ENCODE results near the gene WNT4. TPM values are rescaled to one million over a fixed set of nuclear protein-coding genes. Genes with fewer than 3 reads are reported as not detected.

WNT4 gene
- total RNA-seq, 2 donors from 2014 or later, result 3.0 to 3.4 TPM

DNA sequence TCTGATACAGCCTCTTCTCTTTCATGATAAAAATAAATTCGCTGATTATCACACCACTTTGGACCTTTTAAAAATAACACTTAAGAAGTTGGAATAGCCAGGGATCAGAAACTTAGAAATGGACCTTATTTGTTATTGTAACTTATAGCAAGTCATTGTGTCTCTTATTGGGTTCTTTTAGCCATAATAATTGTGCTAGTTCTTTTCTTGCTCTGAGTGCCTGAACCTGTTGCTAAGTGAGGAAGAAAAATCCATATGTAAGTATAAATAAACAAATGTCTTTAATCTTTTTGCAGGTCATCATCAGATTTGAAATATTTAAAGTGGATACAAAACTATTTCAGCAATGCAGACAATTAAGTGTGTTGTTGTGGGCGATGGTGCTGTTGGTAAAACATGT, 64.8 kb downstream of the WNT4 start:
- intact Hi-C loops (cut with DNase I), result no loop called here
- H3K4me1 ChIP-seq (replicated peaks), result no peaks in the 10 kb centered on the region

DNA sequence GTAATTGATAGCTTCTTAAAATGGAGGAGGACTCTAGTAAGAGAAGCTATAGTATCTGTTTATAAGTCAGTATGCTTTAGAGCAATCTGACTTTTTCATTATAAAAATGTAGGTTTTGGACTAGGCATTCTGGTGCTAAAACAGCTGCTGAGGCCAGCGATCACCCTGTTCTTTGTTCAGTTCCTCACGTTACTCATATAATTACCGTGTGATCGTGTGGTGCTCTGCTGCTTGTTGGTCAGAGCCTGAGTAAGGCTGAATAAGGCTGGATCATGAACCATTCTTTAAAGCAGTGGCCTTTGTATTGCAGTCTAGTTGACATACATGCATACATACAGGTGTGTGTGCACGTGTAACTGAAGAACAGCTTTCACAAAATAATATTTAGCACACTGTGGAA, 65.2 kb downstream of the WNT4 start:
- WGBS, result 14% methylated on average over 5 of the region's 5 CpGs
- no peak for DNase-seq (ENCODE audit: low spot score)
- Histone ChIP-seq H3K27me3 (replicated peaks; ENCODE audit: insufficient read depth) (no peaks in the 10 kb centered on the region), H3K4me1 (replicated peaks) (no peaks in the 10 kb centered on the region), H3K36me3 (no peaks in the 10 kb centered on the region), H3K4me3 (no peak overlapping the region), H3K27ac (no peak overlapping the region), H3K9me3 (no peaks in the 10 kb centered on the region)
- intact Hi-C loops (cut with DNase I), result no loop called here
- TF ChIP-seq, protein P1, sequence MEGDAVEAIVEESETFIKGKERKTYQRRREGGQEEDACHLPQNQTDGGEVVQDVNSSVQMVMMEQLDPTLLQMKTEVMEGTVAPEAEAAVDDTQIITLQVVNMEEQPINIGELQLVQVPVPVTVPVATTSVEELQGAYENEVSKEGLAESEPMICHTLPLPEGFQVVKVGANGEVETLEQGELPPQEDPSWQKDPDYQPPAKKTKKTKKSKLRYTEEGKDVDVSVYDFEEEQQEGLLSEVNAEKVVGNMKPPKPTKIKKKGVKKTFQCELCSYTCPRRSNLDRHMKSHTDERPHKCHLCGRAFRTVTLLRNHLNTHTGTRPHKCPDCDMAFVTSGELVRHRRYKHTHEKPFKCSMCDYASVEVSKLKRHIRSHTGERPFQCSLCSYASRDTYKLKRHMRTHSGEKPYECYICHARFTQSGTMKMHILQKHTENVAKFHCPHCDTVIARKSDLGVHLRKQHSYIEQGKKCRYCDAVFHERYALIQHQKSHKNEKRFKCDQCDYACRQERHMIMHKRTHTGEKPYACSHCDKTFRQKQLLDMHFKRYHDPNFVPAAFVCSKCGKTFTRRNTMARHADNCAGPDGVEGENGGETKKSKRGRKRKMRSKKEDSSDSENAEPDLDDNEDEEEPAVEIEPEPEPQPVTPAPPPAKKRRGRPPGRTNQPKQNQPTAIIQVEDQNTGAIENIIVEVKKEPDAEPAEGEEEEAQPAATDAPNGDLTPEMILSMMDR (IDR thresholded peaks at IDR 0.05), result no peak
- TF ChIP-seq POLR2A (IDR thresholded peaks at IDR 0.05) (no peak), POLR2AphosphoS5 (IDR thresholded peaks at IDR 0.05) (no peak)

More for the DNA sequence above, 64.8 kb downstream of the WNT4 start:
- no peaks in the 10 kb centered on the region for H3K9me3 ChIP-seq
- TF ChIP-seq, protein P1 (IDR thresholded peaks at IDR 0.05), result no peak
- TF ChIP-seq POLR2A (IDR thresholded peaks at IDR 0.05) (no peak), POLR2AphosphoS5 (IDR thresholded peaks at IDR 0.05) (no peak)
- WGBS, result 66% methylated on average over 2 of the region's 2 CpGs
- H3K36me3 ChIP-seq, result no peaks in the 10 kb centered on the region
- H3K4me3 ChIP-seq, result no peak overlapping the region
- DNase-seq (ENCODE audit: low spot score), result no peak
- H3K27ac ChIP-seq, result no peak overlapping the region
- H3K27me3 ChIP-seq (replicated peaks; ENCODE audit: insufficient read depth), result no peaks in the 10 kb centered on the region

DNA sequence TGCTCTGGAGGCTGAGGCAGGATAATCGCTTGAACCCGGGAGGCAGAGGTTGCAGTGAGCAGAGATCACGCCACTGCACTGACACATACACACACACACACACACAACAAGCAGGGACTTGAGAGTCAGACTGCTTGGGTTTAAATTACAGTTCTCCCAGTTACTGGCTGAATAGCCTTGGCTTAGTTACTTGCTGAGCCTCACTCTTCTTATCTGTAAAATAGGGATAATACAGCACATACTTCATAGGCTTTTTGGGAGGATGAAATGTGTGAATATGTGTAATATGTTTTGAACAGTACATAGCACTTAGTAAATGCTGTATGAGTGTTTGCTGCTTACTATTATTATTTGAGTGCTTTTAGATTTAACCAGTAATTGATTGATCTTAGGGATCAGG, 66.6 kb downstream of the WNT4 start:
- intact Hi-C loops (cut with DNase I), result no loop called here
- H3K4me1 ChIP-seq (replicated peaks), result no peaks in the 10 kb centered on the region
- 82% methylated on average over 3 of the region's 3 CpGs for WGBS

DNA sequence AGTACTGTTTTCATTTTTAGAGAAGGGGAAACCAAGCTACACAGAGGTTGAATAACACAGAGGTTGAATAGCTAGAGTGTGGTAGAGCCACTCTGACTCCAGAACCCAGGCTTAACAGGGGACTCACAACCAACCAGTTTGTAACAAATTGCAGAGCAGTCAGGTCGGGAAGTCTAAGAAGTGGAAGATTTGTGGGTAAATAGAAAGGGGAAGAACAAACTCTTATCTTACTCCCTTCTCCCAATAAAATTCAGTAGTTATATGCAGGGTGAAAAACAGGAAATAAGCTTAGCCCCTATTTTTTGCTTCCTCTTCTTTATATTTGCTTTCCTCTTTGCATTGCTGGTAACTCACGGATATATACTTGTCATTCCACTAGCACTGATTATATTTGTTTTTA, 67.2 kb downstream of the WNT4 start:
- TF ChIP-seq POLR2AphosphoS5 (IDR thresholded peaks at IDR 0.05), result no peak
- TF ChIP-seq POLR2A (IDR thresholded peaks at IDR 0.05), result no peak
- no peak overlapping the region for H3K4me3 ChIP-seq
- no peak for DNase-seq (ENCODE audit: low spot score)
- intact Hi-C loops (cut with DNase I), result no loop called here
- no peaks in the 10 kb centered on the region for H3K36me3 ChIP-seq
- peak overlapping the region in 1 of 2 donors; percentile 6 for H3K27ac ChIP-seq
- 30% methylated on average over 2 of the region's 2 CpGs for WGBS
- H3K4me1 ChIP-seq (replicated peaks), result no peaks in the 10 kb centered on the region
- H3K27me3 ChIP-seq (replicated peaks; ENCODE audit: insufficient read depth), result no peaks in the 10 kb centered on the region
- no peaks in the 10 kb centered on the region for H3K9me3 ChIP-seq

More for the DNA sequence above, 66.6 kb downstream of the WNT4 start:
- TF ChIP-seq POLR2A (IDR thresholded peaks at IDR 0.05) (no peak), POLR2AphosphoS5 (IDR thresholded peaks at IDR 0.05) (no peak)
- TF ChIP-seq, protein P1 (IDR thresholded peaks at IDR 0.05), result no peak
- Histone ChIP-seq H3K27ac (peak overlapping the region in 1 of 2 donors; percentile 6), H3K4me3 (no peak overlapping the region), H3K36me3 (no peaks in the 10 kb centered on the region), H3K27me3 (replicated peaks; ENCODE audit: insufficient read depth) (no peaks in the 10 kb centered on the region), H3K9me3 (no peaks in the 10 kb centered on the region)
- DNase-seq (ENCODE audit: low spot score), result no peak

DNA sequence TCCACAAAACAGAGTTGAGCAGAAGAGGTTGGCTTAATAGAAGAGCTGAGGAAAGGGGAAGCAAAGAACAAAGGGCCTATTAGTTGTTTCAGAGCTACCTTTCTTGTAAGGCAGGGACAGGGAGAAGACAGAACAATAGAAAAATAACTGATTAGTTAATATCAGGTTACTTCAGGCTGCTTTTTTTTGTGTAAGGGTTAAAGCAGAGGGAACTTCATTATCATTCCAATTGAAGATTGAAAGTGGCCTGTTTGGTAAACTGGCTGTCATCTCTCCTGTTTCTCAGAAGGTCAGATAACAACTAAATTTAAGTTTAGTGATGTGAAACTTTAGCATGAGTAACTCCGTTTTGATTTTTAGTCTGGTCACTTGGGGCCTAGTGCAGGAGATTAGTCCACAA, 68.1 kb downstream of the WNT4 start:
- Histone ChIP-seq H3K27me3 (replicated peaks; ENCODE audit: insufficient read depth) (no peaks in the 10 kb centered on the region), H3K4me1 (replicated peaks) (no peaks in the 10 kb centered on the region), H3K36me3 (no peaks in the 10 kb centered on the region), H3K27ac (no peak overlapping the region), H3K4me3 (no peak overlapping the region), H3K9me3 (no peaks in the 10 kb centered on the region)
- TF ChIP-seq, protein P1 (IDR thresholded peaks at IDR 0.05), result no peak
- no peak for TF ChIP-seq POLR2AphosphoS5 (IDR thresholded peaks at IDR 0.05)
- TF ChIP-seq POLR2A (IDR thresholded peaks at IDR 0.05), result no peak
- DNase-seq (ENCODE audit: low spot score), result no peak
- intact Hi-C loops (cut with DNase I), result no loop called here
- WGBS, result 19% methylated on average over 1 of the region's 1 CpG

Measured in prostate gland (tissue), 2 donors.